H1 (cell line): ENCODE results near the gene SLX4IP. TPM values are rescaled to one million over a fixed set of nuclear protein-coding genes. Genes with fewer than 3 reads are reported as not detected.

Experiments used
- ATF2 ChIP-seq: IDR thresholded peaks from 2 replicates; pipeline ENCODE4 v1.6.1; 2012; ENCODE audit warnings: low read length, inconsistent platforms
- E2F6 ChIP-seq: IDR thresholded peaks from 2 replicates; pipeline ENCODE4 v1.6.1; 2012; ENCODE audit warnings: inconsistent platforms
- GTF2F1 ChIP-seq: IDR thresholded peaks from 2 replicates; pipeline ENCODE4 v1.6.1; 2012; ENCODE audit warnings: low read depth, low read length, improper control_type of control experiment, borderline replicate concordance
- HDAC6 ChIP-seq: IDR thresholded peaks from one replicate; pipeline ENCODE4 v1.7.1; 2012; ENCODE audit warnings: low read depth, mild to moderate bottlenecking, inconsistent platforms, low read length, moderate library complexity
- KDM1A ChIP-seq: fragments of 200-600, 300-600 bp; sonication (generic); IDR thresholded peaks from 2 replicates; pipeline ENCODE4 v1.7.1; 2016; ENCODE audit warnings: mild to moderate bottlenecking, low read length, borderline replicate concordance
- KDM5A ChIP-seq: fragments of 200-600 bp; IDR thresholded peaks from 2 replicates; pipeline ENCODE4 v1.7.1; 2012; ENCODE audit warnings: mild to moderate bottlenecking, low read length, inconsistent platforms, mixed read lengths
- MAX ChIP-seq: IDR thresholded peaks from 2 replicates; pipeline ENCODE4 v1.6.1; 2012; ENCODE audit warnings: inconsistent platforms
- NRF1 ChIP-seq: IDR thresholded peaks from 2 replicates; pipeline ENCODE4 v1.6.1; 2011; ENCODE audit warnings: mild to moderate bottlenecking, low read depth, low read length, improper control_type of control experiment
- PHF8 ChIP-seq: fragments of 200-600 bp; sonication (generic); conservative IDR thresholded peaks from 2 replicates; pipeline ENCODE4 v1.7.1; 2012; ENCODE audit warnings: low read depth, mild to moderate bottlenecking, inconsistent platforms, low read length, moderate library complexity
- POLR2A ChIP-seq, 2 experiments: IDR thresholded peaks; 1 replicate in 1 of 2; 2 replicates in 1 of 2; pipeline ENCODE4 v1.6.1; 2011; ENCODE audit warnings: low read depth in 2 of 2, low read length in 2 of 2, mild to moderate bottlenecking in 2 of 2; ENCODE audit errors: control extremely low read depth in 1 of 2
- RBBP5 ChIP-seq: IDR thresholded peaks from 2 replicates; pipeline ENCODE4 v1.7.1; 2012; ENCODE audit warnings: low read depth, mild to moderate bottlenecking, inconsistent platforms, low read length, moderate library complexity, borderline replicate concordance
- SIN3A ChIP-seq, 2 experiments: IDR thresholded peaks in 1 of 2; conservative IDR thresholded peaks in 1 of 2; 2 replicates each; pipeline ENCODE4 v1.6.1; 2011 to 2012; ENCODE audit warnings: low read length in 2 of 2, improper control_type of control experiment in 1 of 2, low read depth in 1 of 2, mild to moderate bottlenecking in 1 of 2
- SIRT6 ChIP-seq: IDR thresholded peaks from one replicate; pipeline ENCODE4 v1.7.1; 2012; ENCODE audit warnings: low read length, inconsistent platforms
- SP1 ChIP-seq: IDR thresholded peaks from 2 replicates; pipeline ENCODE4 v1.6.1; 2011; ENCODE audit warnings: low read depth, low read length
- SRF ChIP-seq: IDR thresholded peaks from 2 replicates; pipeline ENCODE4 v1.6.1; 2011; ENCODE audit warnings: mild to moderate bottlenecking, low read depth, low read length, moderate library complexity
- USF2 ChIP-seq: IDR thresholded peaks from 2 replicates; pipeline ENCODE4 v1.6.1; 2011; ENCODE audit warnings: low read length, improper control_type of control experiment
- YY1 ChIP-seq: IDR thresholded peaks from 2 replicates; pipeline ENCODE4 v1.6.1; 2011; ENCODE audit warnings: low read depth, mild to moderate bottlenecking, low read length
- polyA plus RNA-seq, 7 experiments: library from polyadenylated mRNA; depleted of rRNA in 3 of 7; stranded (reverse) in 5 of 7; unstranded in 2 of 7; fragments of >200 nt in 5 of 7; fragments of 200-250 nt in 2 of 7; gene quantifications; 1 replicate in 5 of 7; 2 replicates in 1 of 7; 4 replicates in 1 of 7; pipeline versions ENCODE4 v1.2.1 to v1.2.3, GENCODE V29; 2011 to 2013; ENCODE audit warnings: missing spikeins in 2 of 7, mixed read lengths in 2 of 7
- total RNA-seq: library from RNA; stranded (reverse); fragmentation: NEBNext Ultra II Directional; extraction: Animal tissue kit (Norgen Biotek cat#: 25700); gene quantifications from 2 replicates; pipeline ENCODE4 v1.2.1, GENCODE V29; 2021

Gene SLX4IP
- total and polyA plus RNA-seq, 2 of the 8 experiments (the other 6 are each of a cell fraction or from before 2014, with no cell fraction given): 2.4 to 8.7 TPM

DNA sequence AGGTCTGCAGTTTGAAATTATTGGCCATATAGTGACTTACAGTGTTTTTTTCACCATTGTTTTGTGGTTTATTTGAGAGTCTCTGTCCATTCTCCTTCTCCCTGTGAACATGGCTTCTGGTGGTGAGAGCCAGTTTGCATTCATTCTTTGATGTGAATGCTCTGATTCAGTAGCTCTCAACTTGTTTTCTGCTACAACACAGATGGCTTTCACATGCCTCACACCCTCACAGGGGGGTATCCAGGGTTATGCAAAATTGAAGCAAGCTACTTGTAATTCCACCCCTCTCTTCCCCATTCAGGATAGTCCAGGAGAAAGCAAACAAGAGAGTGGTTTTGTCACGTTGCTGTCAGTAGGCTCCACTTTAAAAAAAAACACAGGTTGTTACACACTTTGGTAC lies 55.6 kb downstream of the SLX4IP start (continued):
- TF ChIP-seq KDM5A: no peak
- no peak for TF ChIP-seq SIRT6
- TF ChIP-seq RBBP5: no peak
- peak; percentile 73; the same call in 1 of the 2 replicates for TF ChIP-seq SP1
- 0 out of 3 replicates have a peak, but pooled peaks of 1 of the 2 experiments have one; percentile 39 for TF ChIP-seq POLR2A (IDR thresholded peaks at IDR 0.05; ENCODE audit: control extremely low read depth in 1 of 2, low read depth in 2 of 2, low read length in 2 of 2)
- TF ChIP-seq PHF8: no peak
- 0 out of 2 replicates have a peak, but pooled peaks have one; percentile 54 for TF ChIP-seq YY1
- no peak for TF ChIP-seq USF2
- no peak for TF ChIP-seq NRF1
- no peak for TF ChIP-seq HDAC6
- no peak for TF ChIP-seq GTF2F1
- TF ChIP-seq ATF2: no peak
- TF ChIP-seq MAX: 0 out of 2 replicates have a peak, but pooled peaks have one; percentile 32
- TF ChIP-seq KDM1A: no peak
- TF ChIP-seq E2F6: no peak
- no peak for TF ChIP-seq SRF
- TF ChIP-seq SIN3A (conservative IDR thresholded peaks at IDR 0.05 in 1 of 2, IDR thresholded peaks at IDR 0.05 in 1 of 2; ENCODE audit: low read depth in 1 of 2, low read length in 2 of 2): no peak
